Ovary (tissue), 10 donors: ENCODE results near the gene COX8A. TPM values are rescaled to one million over a fixed set of nuclear protein-coding genes. Genes with fewer than 3 reads are reported as not detected.
A peak's percentile ranks its signal among the peaks of the same experiment; 100 is the strongest.

Source experiments
- DNase-seq, 5 donors: peaks; one replicate each; pipeline ENCODE4 v3.0.0-alpha.2; 2019 to 2020
- H3K27ac ChIP-seq, 2 donors: fragments of 200-600 bp; one replicate each; pipeline versions ENCODE4 v1.5.1 to v1.8.0; 2019 to 2022
- H3K27me3 ChIP-seq: fragments of 200-600 bp; one replicate; pipeline ENCODE4 v1.8.0; 2022
- H3K36me3 ChIP-seq: fragments of 200-600 bp; sonication (generic); one replicate; pipeline ENCODE4 v1.5.1; 2019
- H3K4me1 ChIP-seq: one replicate; pipeline ENCODE4 v1.8.1; 2013; ENCODE audit warnings: mild to moderate bottlenecking, moderate library complexity; ENCODE audit not compliant: insufficient read depth
- H3K4me3 ChIP-seq: fragments of 200-600 bp; sonication (generic); one replicate; pipeline ENCODE4 v1.5.1; 2017
- H3K9me3 ChIP-seq, 2 donors: fragments of 200-600 bp in 1 of 2; sonication (generic) in 1 of 2; one replicate each; pipeline versions ENCODE4 v1.5.1 to v1.8.1; 2013 to 2019; ENCODE audit warnings: mild to moderate bottlenecking in 1 of 2, moderate library complexity in 1 of 2
- EP300 ChIP-seq: sonication (generic); formaldehyde crosslinking; IDR thresholded peaks from one replicate; pipeline ENCODE4 v1.6.1; 2017; ENCODE audit warnings: antibody characterized with exemption
- POLR2A ChIP-seq: fragments of 450-650 bp; IDR thresholded peaks from one replicate; pipeline ENCODE4 v1.6.1; 2017; ENCODE audit warnings: antibody characterized with exemption, mild to moderate bottlenecking, moderate library complexity
- WGBS, 3 donors: extraction: QIAGEN DNeasy Blood & Tissue Kit in 1 of 3; methylation state at CpG; one replicate each; pipeline versions ENCODE4 v1.1.5 to v1.1.7; 2013 to 2017; 5-methylcytosine and 5-hydroxymethylcytosine counted together
- intact Hi-C, 4 donors: fragments of 100-400 bp; cut with DNase I; formaldehyde crosslinking; loops; one replicate each; pipeline versions ENCODE4 v1.11.0 to v1.15.1; 2022 to 2023
- long read RNA-seq, 3 donors: library from polyadenylated mRNA in 2 of 3; unstranded in 2 of 3; transcript quantifications; one replicate each; pipeline ENCODE4 v2.0.0 and lab custom pipeline, GENCODE V29; 2021 to 2026
- polyA plus RNA-seq, 2 donors: library from polyadenylated mRNA; stranded (reverse); fragments of 200-250 nt in 1 of 2; fragments of 350-450 nt in 1 of 2; fragmentation: Illumina TruSeq in 1 of 2; extraction: RNeasy Lipid Tissue Mini Kit (QIAGEN cat#74804) in 1 of 2; gene quantifications; one replicate each; pipeline ENCODE4 v1.2.3, GENCODE V29; 2013 to 2014
- total RNA-seq, 7 donors: library from RNA; depleted of rRNA in 2 of 7; stranded (reverse); fragments of >200 nt in 2 of 7; fragmentation: NEBNext Ultra II Directional in 3 of 7; extraction: Animal tissue kit (Norgen Biotek cat#: 25700) in 3 of 7; gene quantifications; one replicate each; pipeline versions ENCODE4 v1.1.0 to v1.2.4, GENCODE V29; 2016 to 2023
- TF ChIP-seq, protein P1 (sequence below), 3 donors: fragments of 450-650 bp in 2 of 3; fragments of 200-600 bp in 1 of 3; IDR thresholded peaks; one replicate each; pipeline versions ENCODE4 v1.5.1 to v1.8.0; 2016 to 2022; ENCODE audit warnings: antibody characterized with exemption in 3 of 3, mild to moderate bottlenecking in 1 of 3
- donor health status: DM: no; HTN: no; CAD: no; lungs with moderate emphysema.
- donor health status: DM: no; HTN: no; CAD: no.
- donor health status: Bipolar disorder and iron deficiency.
- donor health status: DM: yes; HTN: yes; CAD: no.
- donor health status: DM: no; HTN: no; CAD: no.
- donor health status: DM: yes; HTN: yes; CAD: no.

Gene COX8A
- total RNA-seq (100 to 1,000 TPM; 197 to 339 (median 222) TPM), polyA plus RNA-seq (100 to 1,000 TPM in 1 of 2 donors, 10 to 100 TPM in 1; 64.8 to 438 TPM)
- long read RNA-seq, donor 1, transcript COX8A-201 (2 exons, 507 nt), result major isoform, 19 of 25 reads
- long read RNA-seq, donor 1, partial matches to known transcripts, result 0 of 25 reads
- long read RNA-seq, donor 1, other reads (novel, unspliced or antisense), result 6 of 25 reads
- long read RNA-seq, donor 2, transcript COX8A-201 (2 exons, 507 nt), result major isoform, 117 of 123 reads
- long read RNA-seq, donor 2, partial matches to known transcripts, result 6 of 123 reads
- long read RNA-seq, donor 2, other reads (novel, unspliced or antisense), result 0 of 123 reads
- long read RNA-seq, donor 3, transcript COX8A-201 (2 exons, 507 nt), result major isoform, 96 of 97 reads
- long read RNA-seq, donor 3, partial matches to known transcripts, result 1 of 97 reads
- long read RNA-seq, donor 3, other reads (novel, unspliced or antisense), result 0 of 97 reads

DNA sequence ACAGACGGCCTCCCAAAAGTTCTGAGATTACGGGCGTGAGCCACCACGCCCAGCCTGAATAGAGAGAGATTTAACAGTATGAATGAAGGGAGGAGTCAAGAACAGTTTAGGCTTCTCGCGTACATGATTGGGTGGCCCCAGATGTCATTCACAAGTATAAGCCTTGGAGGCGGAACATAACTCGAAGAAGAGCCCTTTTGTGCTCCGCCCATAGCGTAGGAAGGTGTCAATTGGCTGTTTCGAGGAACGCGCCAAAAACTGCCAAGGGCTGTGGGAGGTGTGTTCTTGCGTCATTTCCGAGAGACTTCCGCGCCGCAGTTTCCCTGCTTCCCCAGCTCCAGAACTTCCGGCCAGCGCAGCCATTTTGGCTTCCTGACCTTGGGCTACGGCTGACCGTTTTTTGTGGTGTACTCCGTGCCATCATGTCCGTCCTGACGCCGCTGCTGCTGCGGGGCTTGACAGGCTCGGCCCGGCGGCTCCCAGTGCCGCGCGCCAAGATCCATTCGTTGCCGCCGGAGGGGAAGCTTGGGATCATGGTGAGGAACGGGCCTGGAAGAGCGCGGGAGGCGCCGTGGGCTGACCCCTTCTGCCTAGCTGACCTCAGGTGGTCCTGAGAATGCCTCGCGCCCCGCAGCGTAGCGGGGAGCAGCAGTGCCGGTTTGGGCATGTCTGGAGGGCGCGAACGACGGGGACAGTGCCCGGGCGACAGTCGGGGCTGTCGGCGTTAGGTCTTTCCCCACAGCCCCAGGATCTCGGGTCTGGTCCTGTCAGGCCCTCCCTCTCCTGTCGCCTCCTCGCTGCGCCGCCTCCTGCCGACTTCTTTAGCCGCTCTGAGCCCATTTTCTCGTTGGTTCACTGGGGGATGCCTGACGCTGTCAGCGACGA lies at the start of gene COX8A:
TSS of gene COX8A (plus strand) at position 362 of the 885 bp plus-strand sequence. CDS start at position 423, 61 bp downstream.
- intact Hi-C loops, result no loop called here

GRCh38 chr11:63929616-63930015 lies 44.8 kb upstream of the COX8A start:
- 79 to 82% (median 82%) methylated on average over 5 of the region's 5 CpGs for WGBS, 3 donors
- Histone ChIP-seq H3K4me1 (no peaks in the 10 kb centered on the region), H3K9me3 (no peaks in the 10 kb centered on the region), H3K27ac (no peak overlapping the region), H3K27me3 (no peaks in the 10 kb centered on the region), H3K4me3 (no peak overlapping the region), H3K36me3 (no peaks in the 10 kb centered on the region)
- no peak for DNase-seq
- TF ChIP-seq POLR2A, result no peak
- TF ChIP-seq, protein P1, sequence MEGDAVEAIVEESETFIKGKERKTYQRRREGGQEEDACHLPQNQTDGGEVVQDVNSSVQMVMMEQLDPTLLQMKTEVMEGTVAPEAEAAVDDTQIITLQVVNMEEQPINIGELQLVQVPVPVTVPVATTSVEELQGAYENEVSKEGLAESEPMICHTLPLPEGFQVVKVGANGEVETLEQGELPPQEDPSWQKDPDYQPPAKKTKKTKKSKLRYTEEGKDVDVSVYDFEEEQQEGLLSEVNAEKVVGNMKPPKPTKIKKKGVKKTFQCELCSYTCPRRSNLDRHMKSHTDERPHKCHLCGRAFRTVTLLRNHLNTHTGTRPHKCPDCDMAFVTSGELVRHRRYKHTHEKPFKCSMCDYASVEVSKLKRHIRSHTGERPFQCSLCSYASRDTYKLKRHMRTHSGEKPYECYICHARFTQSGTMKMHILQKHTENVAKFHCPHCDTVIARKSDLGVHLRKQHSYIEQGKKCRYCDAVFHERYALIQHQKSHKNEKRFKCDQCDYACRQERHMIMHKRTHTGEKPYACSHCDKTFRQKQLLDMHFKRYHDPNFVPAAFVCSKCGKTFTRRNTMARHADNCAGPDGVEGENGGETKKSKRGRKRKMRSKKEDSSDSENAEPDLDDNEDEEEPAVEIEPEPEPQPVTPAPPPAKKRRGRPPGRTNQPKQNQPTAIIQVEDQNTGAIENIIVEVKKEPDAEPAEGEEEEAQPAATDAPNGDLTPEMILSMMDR (IDR thresholded peaks at IDR 0.05), result no peak
- no peak for TF ChIP-seq EP300
- intact Hi-C loops, result no loop called here

More for the DNA sequence above, at the start of gene COX8A:
- TF ChIP-seq, protein P1 (IDR thresholded peaks at IDR 0.05), result no peak
- TF ChIP-seq POLR2A, result peak; percentile 79
- DNase-seq, result peak; percentile 96 to 99 (median 97)
- H3K27ac ChIP-seq, result peak within 1 kb of the TSS; percentile 73 to 95
- 0 to 1% (median 0%) methylated on average over 67 of the region's 67 CpGs for WGBS, 3 donors
- no peaks in the 10 kb centered on the region for H3K36me3 ChIP-seq
- H3K9me3 ChIP-seq, result no peaks in the 10 kb centered on the region
- no peaks in the 10 kb centered on the region for H3K27me3 ChIP-seq
- peak within 1 kb of the TSS; percentile 83 for H3K4me3 ChIP-seq
- H3K4me1 ChIP-seq, result peaks cover 15% of the 10 kb centered on the region

GRCh38 chr11:63931045-63931444 lies 43.4 kb upstream of the COX8A start:
- Histone ChIP-seq H3K36me3 (no peaks in the 10 kb centered on the region), H3K4me1 (no peaks in the 10 kb centered on the region), H3K4me3 (no peak overlapping the region), H3K27ac (no peak overlapping the region), H3K9me3 (no peaks in the 10 kb centered on the region), H3K27me3 (no peaks in the 10 kb centered on the region)
- 26 to 44% (median 38%) methylated on average over 6 of the region's 6 CpGs for WGBS, 3 donors
- DNase-seq, result no peak
- intact Hi-C loops, result no loop called here
- no peak for TF ChIP-seq EP300
- no peak for TF ChIP-seq POLR2A
- TF ChIP-seq, protein P1 (IDR thresholded peaks at IDR 0.05), result no peak

- intact Hi-C loops, result no loop called here
- no peak overlapping the region for H3K4me3 ChIP-seq
- H3K9me3 ChIP-seq, result no peaks in the 10 kb centered on the region
- no peak for DNase-seq
- no peaks in the 10 kb centered on the region for H3K27me3 ChIP-seq
- no peaks in the 10 kb centered on the region for H3K36me3 ChIP-seq
- WGBS, 3 donors, result 73 to 76% (median 76%) methylated on average over 12 of the region's 12 CpGs
- TF ChIP-seq POLR2A (no peak), EP300 (no peak)
- TF ChIP-seq, protein P1 (IDR thresholded peaks at IDR 0.05), result no peak
- H3K27ac ChIP-seq, result no peak overlapping the region
- no peaks in the 10 kb centered on the region for H3K4me1 ChIP-seq
Measured at GRCh38 chr11:63931876-63932275, 42.5 kb upstream of the COX8A start.
